CD14-positive monocyte (primary cell): Measurements from ENCODE around the gene SC5D. TPM values are rescaled to one million over a fixed set of nuclear protein-coding genes. Genes with fewer than 3 reads are reported as not detected.

ENCODE experiments used
- DNase-seq, 3 donors: peaks; one replicate each; pipeline ENCODE4 v3.0.0-alpha.2; 2011 to 2022
- H2AFZ ChIP-seq: 2 replicates; pipeline ENCODE4 v1.6.0; 2012; ENCODE audit warnings: mild to moderate bottlenecking, low read depth, low read length, inconsistent platforms; ENCODE audit not compliant: insufficient read depth, poor library complexity, severe bottlenecking
- H3K27ac ChIP-seq, 2 donors: 1 replicate in 1 of 2; 2 replicates in 1 of 2; pipeline ENCODE4 v1.5.1; 2012 to 2013; ENCODE audit warnings: low read length in 2 of 2, control low read depth in 1 of 2, inconsistent platforms in 1 of 2, low read depth in 1 of 2, mild to moderate bottlenecking in 1 of 2
- H3K27me3 ChIP-seq, 2 donors: one replicate each; pipeline versions ENCODE4 v1.6.0 to v1.6.1; 2011 to 2013; ENCODE audit warnings: low read length in 2 of 2; ENCODE audit not compliant: control insufficient read depth in 2 of 2, insufficient read depth in 2 of 2
- H3K36me3 ChIP-seq, 2 donors: replicated peaks in 1 of 2; 1 replicate in 1 of 2; 2 replicates in 1 of 2; pipeline versions ENCODE4 v1.5.1 to v1.6.1; 2012 to 2013; ENCODE audit warnings: low read length in 2 of 2, control low read depth in 1 of 2, inconsistent platforms in 1 of 2, mild to moderate bottlenecking in 1 of 2; ENCODE audit not compliant: insufficient read depth in 2 of 2, control insufficient read depth in 1 of 2
- H3K4me1 ChIP-seq, 2 donors: 1 replicate in 1 of 2; 2 replicates in 1 of 2; pipeline versions ENCODE4 v1.5.1 to v1.6.1; 2012 to 2013; ENCODE audit warnings: low read length in 2 of 2, control low read depth in 1 of 2, inconsistent platforms in 1 of 2, mild to moderate bottlenecking in 1 of 2, moderate library complexity in 1 of 2; ENCODE audit not compliant: insufficient read depth in 2 of 2, control insufficient read depth in 1 of 2
- H3K4me2 ChIP-seq: replicated peaks from 2 replicates; pipeline ENCODE3; 2012; ENCODE audit warnings: low read length, moderate library complexity, mild to moderate bottlenecking; ENCODE audit not compliant: poor library complexity, severe bottlenecking; ENCODE audit errors: extremely low read depth
- H3K4me3 ChIP-seq, 3 experiments: fragments of 200-600 bp in 1 of 3; sonication (generic) in 1 of 3; replicated peaks in 1 of 3; 1 replicate in 2 of 3; 2 replicates in 1 of 3; pipeline ENCODE4 v1.5.1; 2011 to 2013; ENCODE audit warnings: low read length in 3 of 3, mild to moderate bottlenecking in 3 of 3, control low read depth in 2 of 3, low read depth in 2 of 3, inconsistent platforms in 1 of 3, moderate library complexity in 1 of 3
- H3K79me2 ChIP-seq: 2 replicates; pipeline ENCODE4 v1.6.0; 2012; ENCODE audit warnings: mild to moderate bottlenecking, control low read depth, inconsistent platforms, low read length, moderate library complexity; ENCODE audit not compliant: insufficient read depth
- H3K9ac ChIP-seq: 2 replicates; pipeline ENCODE4 v1.6.0; 2017; ENCODE audit warnings: low read length, mild to moderate bottlenecking; ENCODE audit not compliant: insufficient read depth, poor library complexity, severe bottlenecking
- H3K9me3 ChIP-seq, 2 donors: replicated peaks in 1 of 2; 1 replicate in 1 of 2; 2 replicates in 1 of 2; pipeline versions ENCODE4 v1.5.1 to v1.6.1; 2012 to 2013; ENCODE audit warnings: low read length in 2 of 2, control low read depth in 1 of 2; ENCODE audit not compliant: control insufficient read depth in 1 of 2, insufficient read depth in 1 of 2
- H4K20me1 ChIP-seq: 2 replicates; pipeline ENCODE4 v1.6.0; 2012; ENCODE audit warnings: mild to moderate bottlenecking, low read length, control low read depth, moderate library complexity; ENCODE audit not compliant: insufficient read depth
- H3K27ac Mint-ChIP-seq, 7 donors: one replicate each; pipeline ENCODE4 v1.8.0; 2020; ENCODE audit warnings: mild to moderate bottlenecking in 7 of 7, mixed read lengths in 7 of 7, moderate library complexity in 6 of 7, inconsistent platforms in 2 of 7
- H3K27me3 Mint-ChIP-seq, 3 donors: one replicate each; pipeline ENCODE4 v1.8.0; 2021 to 2022; ENCODE audit warnings: low read depth in 3 of 3, mild to moderate bottlenecking in 3 of 3, mixed read lengths in 3 of 3, moderate library complexity in 3 of 3, inconsistent platforms in 1 of 3
- H3K36me3 Mint-ChIP-seq, 2 donors: one replicate each; pipeline ENCODE4 v1.8.0; 2020; ENCODE audit warnings: mixed read lengths in 2 of 2, inconsistent platforms in 1 of 2, mild to moderate bottlenecking in 1 of 2
- H3K4me1 Mint-ChIP-seq: one replicate; pipeline ENCODE4 v1.8.0; 2020; ENCODE audit warnings: mild to moderate bottlenecking, mixed read lengths
- H3K4me3 Mint-ChIP-seq, 2 donors: one replicate each; pipeline ENCODE4 v1.8.0; 2020; ENCODE audit warnings: mild to moderate bottlenecking in 2 of 2, mixed read lengths in 2 of 2, moderate library complexity in 1 of 2
- H3K9me3 Mint-ChIP-seq, 7 donors: one replicate each; pipeline ENCODE4 v1.8.0; 2020 to 2022; ENCODE audit warnings: mixed read lengths in 7 of 7, mild to moderate bottlenecking in 6 of 7, moderate library complexity in 6 of 7, inconsistent platforms in 2 of 7
- WGBS: methylation state at CpG from one replicate; pipeline ENCODE4 v1.1.5; 2013; ENCODE audit warnings: missing lambda C conversion rate; ENCODE audit not compliant: insufficient coverage; 5-methylcytosine and 5-hydroxymethylcytosine counted together
- intact Hi-C, 2 donors: fragments of 100-400 bp; cut with micrococcal nuclease; formaldehyde crosslinking; loops; one replicate each; pipeline versions ENCODE4 v1.15.0 to v1.15.1; 2023
- polyA plus RNA-seq, 3 donors: library from polyadenylated mRNA; depleted of rRNA in 1 of 3; unstranded in 2 of 3; stranded (reverse) in 1 of 3; fragments of 300-500 nt in 2 of 3; fragments of >200 nt in 1 of 3; fragmentation: Illumina TruSeq in 2 of 3; gene quantifications; 1 replicate in 2 of 3; 2 replicates in 1 of 3; pipeline ENCODE4 v1.2.3, GENCODE V29; 2012 to 2021
- TF ChIP-seq, protein P1 (sequence below): fragments of 200-600 bp; IDR thresholded peaks from one replicate; pipeline ENCODE4 v1.8.0; 2022; ENCODE audit warnings: antibody characterized with exemption, mild to moderate bottlenecking

SC5D gene
- polyA plus RNA-seq, 3 donors: 6.4 to 8.3 (median 8.3) TPM

DNA sequence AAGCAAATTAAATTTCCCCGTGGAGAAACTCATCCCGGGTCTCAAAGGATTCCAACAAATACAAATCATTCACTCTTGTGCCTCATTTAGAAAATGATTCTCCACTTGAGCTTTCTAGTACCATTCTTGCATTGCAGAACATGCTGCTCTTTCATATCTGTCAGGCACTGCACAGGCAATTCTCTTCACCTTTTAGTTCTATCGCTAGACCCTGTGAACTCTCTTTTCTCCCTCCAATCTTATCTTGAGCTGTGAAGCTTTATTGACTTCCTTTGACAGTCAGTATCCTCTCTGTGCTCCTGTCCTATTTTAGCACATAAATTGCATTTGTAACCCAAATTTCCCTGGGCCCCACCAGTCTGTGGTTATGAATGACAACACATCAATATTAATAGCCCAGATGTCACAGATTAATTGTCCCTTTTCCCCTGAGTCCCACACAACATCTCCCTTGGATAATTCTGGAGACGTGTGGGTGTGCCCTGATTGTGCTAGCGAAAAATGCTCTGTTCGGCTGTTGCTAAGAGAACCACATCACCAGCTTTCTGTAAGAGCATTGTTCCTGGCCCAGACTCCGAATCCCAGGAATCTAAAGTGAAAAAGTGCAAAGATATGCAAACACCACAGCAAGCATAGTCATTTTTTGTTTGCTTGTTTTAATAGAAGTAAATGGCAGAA, 22.4 kb upstream of the SC5D start:
- Mint-ChIP-seq H3K27ac (no peak overlapping the region), H3K9me3 (peaks cover 0 to 4% (median under 1%) of the 10 kb centered on the region in 7 donors), H3K27me3 (peaks cover 8 to 13% (median 12%) of the 10 kb centered on the region in 3 donors), H3K36me3 (no peaks in the 10 kb centered on the region), H3K4me1 (no peaks in the 10 kb centered on the region), H3K4me3 (no peak overlapping the region)
- Histone ChIP-seq H3K36me3 (no peaks in the 10 kb centered on the region), H2AFZ (no peak overlapping the region), H4K20me1 (no peaks in the 10 kb centered on the region), H3K4me2 (no peak overlapping the region), H3K4me1 (no peaks in the 10 kb centered on the region), H3K9me3 (peaks cover 0 to 5% of the 10 kb centered on the region in 2 donors), H3K27me3 (peaks cover 6 to 20% of the 10 kb centered on the region in 2 donors), H3K27ac (no peak overlapping the region), H3K9ac (no peak overlapping the region), H3K79me2 (no peaks in the 10 kb centered on the region), H3K4me3 (no peak overlapping the region)
- intact Hi-C loops: no loop called here
- 79% methylated on average over 6 of the region's 7 CpGs for WGBS
- TF ChIP-seq, protein P1, sequence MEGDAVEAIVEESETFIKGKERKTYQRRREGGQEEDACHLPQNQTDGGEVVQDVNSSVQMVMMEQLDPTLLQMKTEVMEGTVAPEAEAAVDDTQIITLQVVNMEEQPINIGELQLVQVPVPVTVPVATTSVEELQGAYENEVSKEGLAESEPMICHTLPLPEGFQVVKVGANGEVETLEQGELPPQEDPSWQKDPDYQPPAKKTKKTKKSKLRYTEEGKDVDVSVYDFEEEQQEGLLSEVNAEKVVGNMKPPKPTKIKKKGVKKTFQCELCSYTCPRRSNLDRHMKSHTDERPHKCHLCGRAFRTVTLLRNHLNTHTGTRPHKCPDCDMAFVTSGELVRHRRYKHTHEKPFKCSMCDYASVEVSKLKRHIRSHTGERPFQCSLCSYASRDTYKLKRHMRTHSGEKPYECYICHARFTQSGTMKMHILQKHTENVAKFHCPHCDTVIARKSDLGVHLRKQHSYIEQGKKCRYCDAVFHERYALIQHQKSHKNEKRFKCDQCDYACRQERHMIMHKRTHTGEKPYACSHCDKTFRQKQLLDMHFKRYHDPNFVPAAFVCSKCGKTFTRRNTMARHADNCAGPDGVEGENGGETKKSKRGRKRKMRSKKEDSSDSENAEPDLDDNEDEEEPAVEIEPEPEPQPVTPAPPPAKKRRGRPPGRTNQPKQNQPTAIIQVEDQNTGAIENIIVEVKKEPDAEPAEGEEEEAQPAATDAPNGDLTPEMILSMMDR: no peak
- no peak for DNase-seq

DNA sequence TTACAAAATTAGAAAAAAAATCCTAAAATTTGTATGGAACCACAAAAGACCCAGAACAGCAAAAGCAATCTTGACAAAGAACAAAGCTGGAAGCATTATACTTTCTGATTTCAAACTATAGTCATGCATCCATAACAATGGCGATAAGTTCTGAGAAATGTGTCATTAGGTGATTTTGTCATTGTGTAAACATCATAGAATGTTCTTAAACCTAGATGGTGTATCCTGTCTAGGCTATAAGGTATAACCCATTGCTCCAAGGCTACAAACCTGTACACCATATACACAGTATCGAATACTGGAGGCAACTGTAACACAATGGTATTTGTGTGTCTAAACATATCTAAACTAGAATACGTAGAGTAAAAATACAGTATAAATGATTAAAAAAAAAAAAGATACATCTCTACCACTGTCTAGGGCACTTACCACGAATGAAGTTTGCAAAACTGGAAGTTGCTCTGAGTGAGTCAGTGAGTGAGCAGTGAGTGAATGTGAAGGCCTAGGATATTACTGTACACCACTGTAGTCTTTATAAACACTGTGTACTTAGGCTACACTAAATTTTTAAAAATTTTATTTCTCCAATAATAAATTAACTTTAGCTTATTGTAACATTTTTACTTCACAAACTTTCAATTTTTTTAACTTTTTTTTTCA, 18.1 kb upstream of the SC5D start:
- Histone ChIP-seq H3K79me2 (no peaks in the 10 kb centered on the region), H3K4me3 (no peak overlapping the region), H3K9ac (no peak overlapping the region), H3K4me2 (no peak overlapping the region), H3K27me3 (peaks cover 3 to 6% of the 10 kb centered on the region in 2 donors), H2AFZ (no peak overlapping the region), H3K27ac (no peak overlapping the region), H3K9me3 (no peaks in the 10 kb centered on the region), H3K36me3 (no peaks in the 10 kb centered on the region), H4K20me1 (no peaks in the 10 kb centered on the region), H3K4me1 (no peaks in the 10 kb centered on the region)
- peaks cover 0 to 10% (median 3%) of the 10 kb centered on the region in 7 donors for H3K9me3 Mint-ChIP-seq
- peaks cover 3 to 6% (median 5%) of the 10 kb centered on the region in 3 donors for H3K27me3 Mint-ChIP-seq
- no peaks in the 10 kb centered on the region for H3K36me3 Mint-ChIP-seq
- intact Hi-C loops: no loop called here
- H3K27ac Mint-ChIP-seq: no peak overlapping the region
- WGBS: no CpG with 5 or more reads among the region's 4 CpGs
- no peak overlapping the region for H3K4me3 Mint-ChIP-seq
- no peak for DNase-seq
- TF ChIP-seq, protein P1: no peak
- no peaks in the 10 kb centered on the region for H3K4me1 Mint-ChIP-seq
